ENCODE results near the gene SESTD1. TPM values are rescaled to one million over a fixed set of nuclear protein-coding genes. Genes with fewer than 3 reads are reported as not detected.

Gene SESTD1
- total and polyA plus RNA-seq, 2 of the 13 experiments (the other 11 are each of a cell fraction or from before 2014, with no cell fraction given) = 74.4 to 101 TPM

DNA sequence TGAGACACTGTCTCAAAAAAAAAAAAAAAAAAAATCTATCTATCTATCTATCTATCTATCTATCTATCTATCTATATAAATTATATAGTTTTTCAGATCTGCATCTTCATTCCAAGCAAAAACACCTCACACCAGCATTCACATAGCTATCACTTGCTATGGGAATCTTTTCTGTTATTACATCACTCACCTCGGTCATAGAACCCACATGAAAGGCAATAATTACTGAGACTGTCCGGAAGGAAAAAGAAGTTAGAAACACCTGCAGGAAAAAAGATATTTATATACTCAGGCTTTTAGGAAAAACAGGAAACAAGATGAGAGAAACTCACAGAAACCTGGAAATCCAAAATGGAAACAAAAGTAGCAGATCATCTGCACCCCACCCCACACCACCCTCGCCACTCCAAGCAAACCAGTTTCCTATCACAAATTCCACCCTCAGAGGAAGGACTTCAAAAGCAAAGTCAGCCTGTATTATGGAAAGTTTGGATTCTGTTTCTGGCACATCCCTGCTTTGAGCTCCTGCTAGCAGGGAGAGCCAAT lies 192.7 kb downstream of the SESTD1 start (continued):
- TF ChIP-seq, protein P1, sequence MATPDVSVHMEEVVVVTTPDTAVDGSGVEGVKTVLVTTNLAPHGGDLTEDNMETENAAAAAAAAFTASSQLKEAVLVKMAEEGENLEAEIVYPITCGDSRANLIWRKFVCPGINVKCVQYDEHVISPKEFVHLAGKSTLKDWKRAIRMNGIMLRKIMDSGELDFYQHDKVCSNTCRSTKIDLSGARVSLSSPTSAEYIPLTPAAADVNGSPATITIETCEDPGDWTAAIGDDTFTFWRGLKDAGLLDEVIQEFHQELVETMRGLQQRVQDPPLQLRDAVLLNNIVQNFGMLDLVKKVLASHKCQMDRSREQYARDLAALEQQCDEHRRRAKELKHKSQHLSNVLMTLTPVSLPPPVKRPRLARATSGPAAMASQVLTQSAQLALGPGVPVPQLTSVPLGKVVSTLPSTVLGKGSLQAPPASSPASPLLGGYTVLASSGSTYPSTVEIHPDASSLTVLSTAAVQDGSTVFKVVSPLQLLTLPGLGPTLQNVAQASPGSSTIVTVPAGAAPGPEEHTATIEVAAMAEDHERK (CRISPR knock-in tag; IDR thresholded peaks at IDR 0.05; ENCODE audit: low read depth) = no peak
- TF ChIP-seq ZNF484 (CRISPR knock-in tag; IDR thresholded peaks at IDR 0.05; ENCODE audit: borderline replicate concordance, low read depth) (no peak), ZNF737 (CRISPR knock-in tag; IDR thresholded peaks at IDR 0.05; ENCODE audit: borderline replicate concordance) (no peak), AGO1 (IDR thresholded peaks at IDR 0.05; ENCODE audit: low read depth, low read length, poor library complexity, severe bottlenecking) (no peak), IRF2 (CRISPR knock-in tag; IDR thresholded peaks at IDR 0.05) (no peak), RAD51 (IDR thresholded peaks at IDR 0.05; ENCODE audit: borderline replicate concordance) (no peak), ZNF563 (CRISPR knock-in tag; IDR thresholded peaks at IDR 0.05) (no peak), HNRNPL (IDR thresholded peaks at IDR 0.05; ENCODE audit: low read depth, low read length) (no peak)
- TF ChIP-seq, protein P2, sequence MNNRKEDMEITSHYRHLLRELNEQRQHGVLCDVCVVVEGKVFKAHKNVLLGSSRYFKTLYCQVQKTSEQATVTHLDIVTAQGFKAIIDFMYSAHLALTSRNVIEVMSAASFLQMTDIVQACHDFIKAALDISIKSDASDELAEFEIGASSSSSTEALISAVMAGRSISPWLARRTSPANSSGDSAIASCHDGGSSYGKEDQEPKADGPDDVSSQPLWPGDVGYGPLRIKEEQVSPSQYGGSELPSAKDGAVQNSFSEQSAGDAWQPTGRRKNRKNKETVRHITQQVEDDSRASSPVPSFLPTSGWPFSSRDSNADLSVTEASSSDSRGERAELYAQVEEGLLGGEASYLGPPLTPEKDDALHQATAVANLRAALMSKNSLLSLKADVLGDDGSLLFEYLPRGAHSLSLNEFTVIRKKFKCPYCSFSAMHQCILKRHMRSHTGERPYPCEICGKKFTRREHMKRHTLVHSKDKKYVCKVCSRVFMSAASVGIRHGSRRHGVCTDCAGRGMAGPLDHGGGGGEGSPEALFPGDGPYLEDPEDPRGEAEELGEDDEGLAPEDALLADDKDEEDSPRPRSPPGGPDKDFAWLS (CRISPR knock-in tag; IDR thresholded peaks at IDR 0.05; ENCODE audit: borderline replicate concordance) = no peak

DNA sequence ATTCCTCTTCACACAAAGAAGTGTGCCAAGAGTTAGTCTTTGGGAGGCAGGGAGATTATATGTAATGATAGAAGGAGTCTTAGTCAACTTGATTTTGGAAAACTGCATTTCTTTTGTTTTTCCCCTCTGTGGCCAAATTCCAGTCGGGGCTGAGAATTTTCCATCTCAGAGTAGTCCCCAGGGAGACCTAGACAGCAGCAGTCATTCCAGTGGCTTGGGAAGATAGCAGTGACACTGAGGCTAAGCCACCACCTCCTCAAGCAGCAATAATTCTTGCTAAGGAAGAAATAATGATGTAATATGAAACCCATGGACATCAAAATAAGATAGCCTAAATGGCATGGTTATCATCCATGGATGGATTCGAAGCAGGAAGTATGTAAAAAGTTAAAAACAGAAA lies 193.7 kb downstream of the SESTD1 start:
- H3K4me1 ChIP-seq (ENCODE audit: insufficient read depth, low read length) = 0 out of 2 replicates have a peak, but pooled peaks cover 6% of the 10 kb centered on the region
- BruUV-seq (replicated peaks) = no TSS peak
- H4K20me1 ChIP-seq (ENCODE audit: insufficient read depth, low read length) = no peaks in the 10 kb centered on the region
- H3K36me3 ChIP-seq (replicated peaks in 1 of 2; ENCODE audit: control insufficient read depth in 1 of 2, insufficient read depth in 2 of 2, low read length in 2 of 2) = no peaks in the 10 kb centered on the region
- ATAC-seq (no peak), FAIRE-seq (no peak), DNase-seq (ENCODE audit: low spot score) (no peak)
- H3K9ac ChIP-seq (ENCODE audit: insufficient read depth, low read depth, low read length) = no peak overlapping the region
- H3K4me2 ChIP-seq (ENCODE audit: low read depth, low read length) = no peak overlapping the region
- no peaks in the 10 kb centered on the region for H3K27me3 ChIP-seq (ENCODE audit: control insufficient read depth in 1 of 2, insufficient read depth in 2 of 2, low read length in 2 of 2)
- ChIA-PET POLR2A (no interaction called here), CTCF (ENCODE audit: low intra/inter-chr PET ratio, low total read pairs) (no interaction called here)
- no peaks in the 10 kb centered on the region for H3K79me2 ChIP-seq (ENCODE audit: insufficient read depth, low read length)
- WGBS (ENCODE audit: low lambda C conversion rate) = under 1% methylated on average over 2 of the region's 2 CpGs
- H3K27ac ChIP-seq (ENCODE audit: extremely low read length, insufficient read depth, low read length) = no peak overlapping the region
- H3K4me3 ChIP-seq (replicated peaks in 1 of 3; ENCODE audit: insufficient read depth in 1 of 3, low read depth in 2 of 3, low read length in 3 of 3) = no peak overlapping the region
- intact Hi-C loops (cut with micrococcal nuclease; ENCODE audit: unreplicated experiment) = no loop called here
- H2AFZ ChIP-seq (ENCODE audit: low read length) = no peak overlapping the region
- TF ChIP-seq TCF7L2 (IDR thresholded peaks at IDR 0.05; ENCODE audit: low read depth, low read length) (no peak), ATF7 (IDR thresholded peaks at IDR 0.05) (0 out of 2 replicates have a peak, but pooled peaks have one; percentile 13), ATF7 (CRISPR knock-in tag; IDR thresholded peaks at IDR 0.05) (no peak), ZNF256 (CRISPR knock-in tag; conservative IDR thresholded peaks at IDR 0.05) (no peak), KDM3A (CRISPR knock-in tag; IDR thresholded peaks at IDR 0.05; ENCODE audit: low read depth) (no peak), KAT7 (CRISPR knock-in tag; IDR thresholded peaks at IDR 0.05; ENCODE audit: borderline replicate concordance) (no peak), ZSCAN9 (CRISPR knock-in tag; IDR thresholded peaks at IDR 0.05; ENCODE audit: borderline replicate concordance) (no peak)
- in situ Hi-C loops (cut with HindIII; ENCODE audit: extremely low pct_ligation_motif_present, low pct_unique_long_range_greater_than_20kb) = no loop called here
- no peaks in the 10 kb centered on the region for H3K9me3 ChIP-seq (ENCODE audit: low read length)

Data from HepG2 (cell line).